Neural progenitor cell (in vitro differentiated cells): ENCODE results near the gene TTC1.

Experiments used
- CTCF ChIP-seq: fragments of 200-600 bp; sonication (generic); IDR thresholded peaks from 2 replicates; pipeline ENCODE4 v1.5.1; 2017; ENCODE audit warnings: antibody characterized with exemption, mild to moderate bottlenecking
- EZH2 ChIP-seq: fragments of 200-600 bp; sonication (generic); IDR thresholded peaks from 2 replicates; pipeline ENCODE4 v1.6.1; 2017; ENCODE audit warnings: antibody characterized with exemption, mild to moderate bottlenecking, moderate library complexity

- TF ChIP-seq CTCF (no peak), EZH2 (no peak)
Observed at GRCh38 chr5:160081495-160081894, 72.6 kb downstream of the TTC1 start.
